ENCODE data around the gene RASA3. TPM values are rescaled to one million over a fixed set of nuclear protein-coding genes. Genes with fewer than 3 reads are reported as not detected.

The RASA3 gene
- total RNA-seq, 1 experiment from 2014 or later: 22.3 TPM

DNA sequence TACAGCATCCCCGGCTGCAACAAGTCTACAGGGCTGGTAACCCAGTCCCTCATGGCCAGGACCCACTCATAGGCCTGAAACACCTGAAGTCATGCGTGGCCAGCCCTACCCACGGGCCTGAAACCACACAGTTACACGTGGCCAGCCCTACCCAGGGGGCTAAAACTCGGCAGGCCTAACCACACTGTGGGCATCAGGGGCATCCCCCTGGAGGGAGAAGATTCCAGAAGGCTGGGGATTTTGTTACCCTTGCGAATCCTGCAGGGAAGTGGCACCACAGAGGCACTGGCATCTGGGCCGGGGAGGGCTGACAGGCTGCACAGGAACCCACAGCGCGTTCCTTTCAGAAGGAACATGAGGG lies 110.1 kb downstream of the RASA3 start:
- Mint-ChIP-seq H3K27ac (no peak overlapping the region), H3K9me3 (no peaks in the 10 kb centered on the region), H3K4me1 (peaks cover 7% of the 10 kb centered on the region), H3K27me3 (ENCODE audit: low read depth) (no peaks in the 10 kb centered on the region), H3K36me3 (peaks cover 2% of the 10 kb centered on the region; the same call in 1 of the 2 replicates), H3K4me3 (no peak overlapping the region)
- DNase-seq (ENCODE audit: low spot score): no peak
- TF ChIP-seq, protein P1, sequence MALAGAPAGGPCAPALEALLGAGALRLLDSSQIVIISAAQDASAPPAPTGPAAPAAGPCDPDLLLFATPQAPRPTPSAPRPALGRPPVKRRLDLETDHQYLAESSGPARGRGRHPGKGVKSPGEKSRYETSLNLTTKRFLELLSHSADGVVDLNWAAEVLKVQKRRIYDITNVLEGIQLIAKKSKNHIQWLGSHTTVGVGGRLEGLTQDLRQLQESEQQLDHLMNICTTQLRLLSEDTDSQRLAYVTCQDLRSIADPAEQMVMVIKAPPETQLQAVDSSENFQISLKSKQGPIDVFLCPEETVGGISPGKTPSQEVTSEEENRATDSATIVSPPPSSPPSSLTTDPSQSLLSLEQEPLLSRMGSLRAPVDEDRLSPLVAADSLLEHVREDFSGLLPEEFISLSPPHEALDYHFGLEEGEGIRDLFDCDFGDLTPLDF (CRISPR knock-in tag; IDR thresholded peaks at IDR 0.05): no peak
- TF ChIP-seq ZNF425 (CRISPR knock-in tag; conservative IDR thresholded peaks at IDR 0.05): no peak
- TF ChIP-seq AFF4 (CRISPR knock-in tag; IDR thresholded peaks at IDR 0.05; ENCODE audit: borderline replicate concordance): no peak
- TF ChIP-seq ZNF671 (CRISPR knock-in tag; IDR thresholded peaks at IDR 0.05): no peak
- TF ChIP-seq RELA (CRISPR knock-in tag; IDR thresholded peaks at IDR 0.05; ENCODE audit: borderline replicate concordance): no peak
- no peak for TF ChIP-seq CREB1 (CRISPR knock-in tag; IDR thresholded peaks at IDR 0.05)
- TF ChIP-seq ELF4 (CRISPR knock-in tag; IDR thresholded peaks at IDR 0.05; ENCODE audit: low read depth): no peak
- no peak for TF ChIP-seq ZNF423 (CRISPR knock-in tag; IDR thresholded peaks at IDR 0.05)
- no peak for TF ChIP-seq SP1 (CRISPR knock-in tag; conservative IDR thresholded peaks at IDR 0.05)
- no peak for TF ChIP-seq ATF3 (CRISPR knock-in tag; conservative IDR thresholded peaks at IDR 0.05)
- no peak for TF ChIP-seq EMX1 (CRISPR knock-in tag; IDR thresholded peaks at IDR 0.05)
- no peak for TF ChIP-seq ZNF219 (CRISPR knock-in tag; IDR thresholded peaks at IDR 0.05; ENCODE audit: borderline replicate concordance)
- TF ChIP-seq ZNF317 (CRISPR knock-in tag; IDR thresholded peaks at IDR 0.05; ENCODE audit: borderline replicate concordance, low read depth): no peak
- no peak for TF ChIP-seq SMAD3 (CRISPR knock-in tag; IDR thresholded peaks at IDR 0.05; ENCODE audit: borderline replicate concordance)
- TF ChIP-seq NR1H2 (CRISPR knock-in tag; IDR thresholded peaks at IDR 0.05): no peak
- TF ChIP-seq RORB (CRISPR knock-in tag; IDR thresholded peaks at IDR 0.05): no peak
- TF ChIP-seq ESRRA (CRISPR knock-in tag; IDR thresholded peaks at IDR 0.05; ENCODE audit: borderline replicate concordance): no peak
- TF ChIP-seq, protein P2, sequence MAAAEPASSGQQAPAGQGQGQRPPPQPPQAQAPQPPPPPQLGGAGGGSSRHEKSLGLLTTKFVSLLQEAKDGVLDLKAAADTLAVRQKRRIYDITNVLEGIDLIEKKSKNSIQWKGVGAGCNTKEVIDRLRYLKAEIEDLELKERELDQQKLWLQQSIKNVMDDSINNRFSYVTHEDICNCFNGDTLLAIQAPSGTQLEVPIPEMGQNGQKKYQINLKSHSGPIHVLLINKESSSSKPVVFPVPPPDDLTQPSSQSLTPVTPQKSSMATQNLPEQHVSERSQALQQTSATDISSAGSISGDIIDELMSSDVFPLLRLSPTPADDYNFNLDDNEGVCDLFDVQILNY (CRISPR knock-in tag; IDR thresholded peaks at IDR 0.05): no peak
- no peak for TF ChIP-seq ETV6 (CRISPR knock-in tag; IDR thresholded peaks at IDR 0.05)
- ChIA-PET CTCF (no interaction called here), POLR2A (no interaction called here)
- no peak for ATAC-seq
